Caco-2 (cell line): Measurements from ENCODE around the gene CEL. TPM values are rescaled to one million over a fixed set of nuclear protein-coding genes. Genes with fewer than 3 reads are reported as not detected.

ENCODE experiments used
- BruUV-seq: library from RNA; stranded (reverse); fragments of 400-500 nt; replicated peaks from 2 replicates; lab custom pipeline; 2021; lab: Mats Ljungman, UMichigan
- CTCF ChIA-PET: fragments of 300-600 bp; sonication (Branson Sonifier 250); formaldehyde crosslinking; loops from one replicate; lab custom pipeline; 2022; ENCODE audit warnings: antibody characterized with exemption; lab: Charles Lee
- POLR2A ChIA-PET: fragments of 300-600 bp; sonication (Branson Sonifier 250); formaldehyde crosslinking; loops from one replicate; lab custom pipeline; 2022; ENCODE audit warnings: antibody characterized with exemption; lab: Charles Lee
- DNase-seq, 2 experiments: peaks; one replicate each; pipeline versions ENCODE4 v3.0.0 to v3.0.0-alpha.2; 2020 to 2022
- H3K27me3 ChIP-seq: replicated peaks from 2 replicates; pipeline ENCODE4 v1.6.0; 2011; ENCODE audit warnings: low read length; ENCODE audit not compliant: control insufficient read depth, insufficient read depth
- H3K36me3 ChIP-seq: 2 replicates; pipeline ENCODE4 v1.5.1; 2011; ENCODE audit warnings: low read length; ENCODE audit not compliant: control insufficient read depth, insufficient read depth
- H3K4me1 ChIP-seq: fragments of 250-450 bp; sonication (Bioruptor Pico); 2 replicates; pipeline ENCODE4 v1.5.1; 2020; ENCODE audit warnings: mild to moderate bottlenecking
- H3K4me3 ChIP-seq: 2 replicates; pipeline ENCODE4 v1.5.1; 2011; ENCODE audit warnings: low read depth, mild to moderate bottlenecking, control low read depth, low read length
- H3K9me3 ChIP-seq: fragments of 250-450 bp; sonication (Bioruptor Pico); 2 replicates; pipeline ENCODE4 v1.5.1; 2020; ENCODE audit warnings: mild to moderate bottlenecking, moderate library complexity
- H3K27ac Mint-ChIP-seq: one replicate; pipeline ENCODE4 v1.8.0; 2022; ENCODE audit warnings: mixed read lengths; ENCODE audit not compliant: unreplicated experiment
- H3K27me3 Mint-ChIP-seq: one replicate; pipeline ENCODE4 v1.8.0; 2022; ENCODE audit warnings: mixed read lengths; ENCODE audit not compliant: insufficient read depth, unreplicated experiment
- H3K36me3 Mint-ChIP-seq: one replicate; pipeline ENCODE4 v1.8.0; 2022; ENCODE audit warnings: mild to moderate bottlenecking, mixed read lengths; ENCODE audit not compliant: insufficient read depth, unreplicated experiment
- H3K4me1 Mint-ChIP-seq: one replicate; pipeline ENCODE4 v1.8.0; 2022; ENCODE audit warnings: low read depth, mixed read lengths; ENCODE audit not compliant: unreplicated experiment
- H3K4me3 Mint-ChIP-seq: one replicate; pipeline ENCODE4 v1.8.0; 2022; ENCODE audit warnings: mild to moderate bottlenecking, moderate library complexity, mixed read lengths; ENCODE audit not compliant: unreplicated experiment
- H3K9me3 Mint-ChIP-seq: one replicate; pipeline ENCODE4 v1.8.0; 2022; ENCODE audit warnings: mixed read lengths; ENCODE audit not compliant: unreplicated experiment
- CTCF ChIP-seq, 2 experiments: fragments of 200-600 bp in 1 of 2; IDR thresholded peaks; 1 replicate in 1 of 2; 2 replicates in 1 of 2; pipeline versions ENCODE4 v1.5.1 to v1.8.0; 2011 to 2022; ENCODE audit warnings: antibody characterized with exemption in 1 of 2, control low read depth in 1 of 2, inconsistent platforms in 1 of 2, low read depth in 1 of 2, low read length in 1 of 2, mild to moderate bottlenecking in 1 of 2, moderate library complexity in 1 of 2; ENCODE audit not compliant: insufficient read depth in 1 of 2, severe bottlenecking in 1 of 2, unreplicated experiment in 1 of 2
- intact Hi-C: fragments of 100-400 bp; cut with micrococcal nuclease; formaldehyde crosslinking; loops from one replicate; pipeline ENCODE4 v1.10.0; 2022; ENCODE audit not compliant: unreplicated experiment
- total RNA-seq: library from RNA; stranded (reverse); gene quantifications from 2 replicates; pipeline ENCODE4 v1.2.3, GENCODE V29; 2022

The CEL gene
- total RNA-seq, 1 experiment from 2014 or later = 2.0 TPM

- Histone ChIP-seq H3K4me3 (no peak overlapping the region), H3K36me3 (no peaks in the 10 kb centered on the region; the same call in 1 of the 2 replicates), H3K4me1 (no peaks in the 10 kb centered on the region), H3K9me3 (no peaks in the 10 kb centered on the region), H3K27me3 (no peaks in the 10 kb centered on the region)
- H3K4me1 Mint-ChIP-seq = no peaks in the 10 kb centered on the region
- TF ChIP-seq CTCF (IDR thresholded peaks at IDR 0.05; ENCODE audit: insufficient read depth in 1 of 2, low read depth in 1 of 2, low read length in 1 of 2, severe bottlenecking in 1 of 2, unreplicated experiment in 1 of 2) = no peak
- BruUV-seq = no TSS peak
- no peaks in the 10 kb centered on the region for H3K27me3 Mint-ChIP-seq
- H3K36me3 Mint-ChIP-seq = peaks cover 35% of the 10 kb centered on the region
- intact Hi-C loops = no loop called here
- H3K4me3 Mint-ChIP-seq = no peak overlapping the region
- H3K27ac Mint-ChIP-seq = no peak overlapping the region
- no peaks in the 10 kb centered on the region for H3K9me3 Mint-ChIP-seq
- ChIA-PET CTCF (interaction anchor here (1.3 kb wide), 1 partner anchor 36 kb away, joined by 3 read pairs; no protein-coding TSS in a partner anchor), POLR2A (no interaction called here)
- no peak for DNase-seq
Measured at GRCh38 chr9:133107961-133108793, 46.4 kb downstream of the CEL start.

GRCh38 chr9:133108794-133109641 is 47.2 kb downstream of the CEL start:
- H3K9me3 ChIP-seq = no peaks in the 10 kb centered on the region
- H3K4me3 ChIP-seq = no peak overlapping the region
- DNase-seq = no peak
- H3K27me3 ChIP-seq = no peaks in the 10 kb centered on the region
- H3K27me3 Mint-ChIP-seq = no peaks in the 10 kb centered on the region
- H3K4me3 Mint-ChIP-seq = no peak overlapping the region
- POLR2A ChIA-PET = no interaction called here
- no peaks in the 10 kb centered on the region for H3K4me1 Mint-ChIP-seq
- intact Hi-C loops = no loop called here
- TF ChIP-seq CTCF (IDR thresholded peaks at IDR 0.05; ENCODE audit: insufficient read depth in 1 of 2, low read depth in 1 of 2, low read length in 1 of 2, severe bottlenecking in 1 of 2, unreplicated experiment in 1 of 2) = no peak
- CTCF ChIA-PET = no interaction called here
- BruUV-seq = no TSS peak
- peaks cover 34% of the 10 kb centered on the region for H3K36me3 Mint-ChIP-seq
- no peaks in the 10 kb centered on the region for H3K9me3 Mint-ChIP-seq
- H3K27ac Mint-ChIP-seq = no peak overlapping the region
- no peaks in the 10 kb centered on the region; the same call in 1 of the 2 replicates for H3K36me3 ChIP-seq
- H3K4me1 ChIP-seq = no peaks in the 10 kb centered on the region
